ENCODE data around the gene CTU1.

DNA sequence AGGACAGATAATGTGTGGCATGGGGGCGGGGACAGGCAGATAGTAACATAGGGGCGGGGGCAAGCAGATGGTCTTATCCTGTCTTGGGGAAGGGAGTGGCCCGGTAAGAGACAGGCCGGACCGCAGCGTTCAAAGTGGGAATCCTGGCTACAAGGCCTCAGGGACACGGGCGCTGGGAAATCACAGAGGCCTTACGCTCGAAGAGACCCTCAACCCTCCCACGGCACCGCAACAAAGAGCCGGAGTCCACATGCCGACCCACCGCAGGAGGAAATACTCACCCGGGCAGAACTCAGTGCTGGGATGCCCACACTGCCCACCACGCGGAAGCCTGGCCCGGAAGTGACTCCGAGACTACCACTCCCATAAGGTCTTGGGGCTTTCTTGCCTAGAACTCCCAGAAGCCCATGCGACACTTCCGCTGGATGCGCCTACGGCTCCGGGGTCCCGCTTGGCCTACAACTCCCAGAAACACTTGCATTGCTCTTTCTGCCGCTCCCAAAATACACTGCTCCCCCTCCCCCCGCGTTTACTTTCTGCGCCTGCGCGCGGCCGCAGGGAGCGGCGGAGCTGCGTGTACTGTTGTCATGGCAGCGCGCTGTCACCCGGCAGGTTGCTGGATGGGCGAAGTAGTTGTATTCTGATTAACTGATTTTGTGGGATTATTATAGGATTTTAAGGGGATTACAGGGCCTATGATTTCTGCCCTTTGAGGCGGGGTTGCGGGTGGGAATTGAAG lies at the start of gene CTU1:
- TF ChIP-seq RAD21 (IDR thresholded peaks at IDR 0.05; ENCODE audit: low read length) (no peak), FOS (IDR thresholded peaks at IDR 0.05; ENCODE audit: low read depth, low read length) (no peak), CEBPB (IDR thresholded peaks at IDR 0.05; ENCODE audit: low read depth, low read length) (no peak; the same call in 1 of the 2 replicates), RCOR1 (IDR thresholded peaks at IDR 0.05; ENCODE audit: insufficient replicate concordance, low read length) (no peak), POLR2A (IDR thresholded peaks at IDR 0.05; ENCODE audit: low read depth, low read length) (peak; percentile 82), MAFK (IDR thresholded peaks at IDR 0.05; ENCODE audit: low read depth, low read length) (no peak)
- TF ChIP-seq, protein P1, sequence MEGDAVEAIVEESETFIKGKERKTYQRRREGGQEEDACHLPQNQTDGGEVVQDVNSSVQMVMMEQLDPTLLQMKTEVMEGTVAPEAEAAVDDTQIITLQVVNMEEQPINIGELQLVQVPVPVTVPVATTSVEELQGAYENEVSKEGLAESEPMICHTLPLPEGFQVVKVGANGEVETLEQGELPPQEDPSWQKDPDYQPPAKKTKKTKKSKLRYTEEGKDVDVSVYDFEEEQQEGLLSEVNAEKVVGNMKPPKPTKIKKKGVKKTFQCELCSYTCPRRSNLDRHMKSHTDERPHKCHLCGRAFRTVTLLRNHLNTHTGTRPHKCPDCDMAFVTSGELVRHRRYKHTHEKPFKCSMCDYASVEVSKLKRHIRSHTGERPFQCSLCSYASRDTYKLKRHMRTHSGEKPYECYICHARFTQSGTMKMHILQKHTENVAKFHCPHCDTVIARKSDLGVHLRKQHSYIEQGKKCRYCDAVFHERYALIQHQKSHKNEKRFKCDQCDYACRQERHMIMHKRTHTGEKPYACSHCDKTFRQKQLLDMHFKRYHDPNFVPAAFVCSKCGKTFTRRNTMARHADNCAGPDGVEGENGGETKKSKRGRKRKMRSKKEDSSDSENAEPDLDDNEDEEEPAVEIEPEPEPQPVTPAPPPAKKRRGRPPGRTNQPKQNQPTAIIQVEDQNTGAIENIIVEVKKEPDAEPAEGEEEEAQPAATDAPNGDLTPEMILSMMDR (conservative IDR thresholded peaks at IDR 0.05; ENCODE audit: low read depth, low read length), result no peak
- TF ChIP-seq, protein P2, sequence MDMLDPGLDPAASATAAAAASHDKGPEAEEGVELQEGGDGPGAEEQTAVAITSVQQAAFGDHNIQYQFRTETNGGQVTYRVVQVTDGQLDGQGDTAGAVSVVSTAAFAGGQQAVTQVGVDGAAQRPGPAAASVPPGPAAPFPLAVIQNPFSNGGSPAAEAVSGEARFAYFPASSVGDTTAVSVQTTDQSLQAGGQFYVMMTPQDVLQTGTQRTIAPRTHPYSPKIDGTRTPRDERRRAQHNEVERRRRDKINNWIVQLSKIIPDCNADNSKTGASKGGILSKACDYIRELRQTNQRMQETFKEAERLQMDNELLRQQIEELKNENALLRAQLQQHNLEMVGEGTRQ (IDR thresholded peaks at IDR 0.05; ENCODE audit: low read depth, low read length), result no peak; the same call in 1 of the 2 replicates

Measured in IMR-90 (cell line).